K562 (cell line): Measurements from ENCODE around the gene BSN. TPM values are rescaled to one million over a fixed set of nuclear protein-coding genes. Genes with fewer than 3 reads are reported as not detected.
A peak's percentile ranks its signal among the peaks of the same experiment; 100 is the strongest.

Experiments used
- ATF7 ChIP-seq: fragments of 450-650 bp; IDR thresholded peaks from 2 replicates; pipeline ENCODE4 v1.7.1; 2014; ENCODE audit warnings: mild to moderate bottlenecking, moderate library complexity
- CBFA2T2 ChIP-seq: fragments of 450-650 bp; conservative IDR thresholded peaks from 2 replicates; pipeline ENCODE4 v1.6.1; 2017; ENCODE audit warnings: mild to moderate bottlenecking
- CCNT2 ChIP-seq: IDR thresholded peaks from 2 replicates; pipeline ENCODE4 v1.6.1; 2011; ENCODE audit warnings: borderline replicate concordance, low read depth, mild to moderate bottlenecking, moderate library complexity, mixed read lengths, low read length; ENCODE audit not compliant: insufficient read length; ENCODE audit errors: extremely low read depth
- CREM ChIP-seq: IDR thresholded peaks from 2 replicates; pipeline ENCODE4 v1.6.1; 2014; ENCODE audit warnings: antibody characterized with exemption, low read depth
- DPF2 ChIP-seq: fragments of 450-650 bp; IDR thresholded peaks from 2 replicates; pipeline ENCODE4 v1.6.1; 2016
- EGR1 ChIP-seq: fragments of 450-650 bp; conservative IDR thresholded peaks from 2 replicates; pipeline ENCODE4 v1.6.1; 2017; ENCODE audit warnings: mild to moderate bottlenecking
- FOSL1 ChIP-seq: fragments of 200-800 bp; sonication (Bioruptor generic); conservative IDR thresholded peaks from 2 replicates; pipeline ENCODE4 v1.6.1; 2016; ENCODE audit warnings: missing genetic modification characterization, missing compliant biosample characterization
- FOXJ2 ChIP-seq: fragments of 200-800 bp; sonication (Bioruptor generic); IDR thresholded peaks from 2 replicates; pipeline ENCODE4 v1.6.1; 2016; ENCODE audit warnings: missing genetic modification characterization, missing compliant biosample characterization
- FOXP1 ChIP-seq: sonication (generic); formaldehyde crosslinking; IDR thresholded peaks from 2 replicates; pipeline ENCODE4 v1.8.0; 2022; ENCODE audit warnings: mild to moderate bottlenecking, missing genetic modification reagents
- GATA2 ChIP-seq: sonication (generic); formaldehyde crosslinking; IDR thresholded peaks from 2 replicates; pipeline ENCODE4 v1.4.0; 2020; ENCODE audit warnings: mild to moderate bottlenecking, missing genetic modification reagents
- HNRNPL ChIP-seq: fragments of 200-400 bp; formaldehyde crosslinking; IDR thresholded peaks from 2 replicates; pipeline ENCODE4 v1.6.1; 2017; ENCODE audit warnings: low read depth, mild to moderate bottlenecking, low read length
- KDM4B ChIP-seq, 2 experiments: fragments of 450-650 bp in 1 of 2; sonication (generic) in 1 of 2; IDR thresholded peaks; 2 replicates each; pipeline ENCODE4 v1.6.1; 2016 to 2017; ENCODE audit warnings: borderline replicate concordance in 2 of 2, antibody characterized with exemption in 1 of 2, low read depth in 1 of 2, mild to moderate bottlenecking in 1 of 2
- MECOM ChIP-seq: fragments of 250-450 bp; sonication (Bioruptor Pico); IDR thresholded peaks from 2 replicates; pipeline ENCODE4 v1.8.0; 2022; ENCODE audit warnings: inconsistent platforms
- MEF2A ChIP-seq: IDR thresholded peaks from 2 replicates; pipeline ENCODE4 v1.6.1; 2011; ENCODE audit warnings: low read depth, mild to moderate bottlenecking, low read length, moderate library complexity; ENCODE audit not compliant: control insufficient read depth
- MYBL2 ChIP-seq, 2 experiments: fragments of 450-650 bp in 1 of 2; sonication (generic) in 1 of 2; formaldehyde crosslinking in 1 of 2; IDR thresholded peaks; 2 replicates each; pipeline versions ENCODE4 v1.6.1 to v1.8.1; 2017 to 2022; ENCODE audit warnings: borderline replicate concordance in 1 of 2, inconsistent platforms in 1 of 2, low read depth in 1 of 2, mild to moderate bottlenecking in 1 of 2, missing genetic modification reagents in 1 of 2, moderate library complexity in 1 of 2
- MYNN ChIP-seq, 2 experiments: sonication (generic); formaldehyde crosslinking in 1 of 2; IDR thresholded peaks; 2 replicates each; pipeline versions ENCODE4 v1.5.0 to v1.6.1; 2016 to 2020; ENCODE audit warnings: antibody characterized with exemption in 1 of 2, missing genetic modification reagents in 1 of 2
- NBN ChIP-seq: fragments of 450-650 bp; IDR thresholded peaks from 2 replicates; pipeline ENCODE4 v1.6.1; 2016; ENCODE audit warnings: low read depth, mild to moderate bottlenecking
- NCOR1 ChIP-seq: fragments of 450-650 bp; IDR thresholded peaks from 2 replicates; pipeline ENCODE4 v1.6.1; 2016; ENCODE audit warnings: mild to moderate bottlenecking, moderate library complexity
- NFE2L1 ChIP-seq: fragments of 450-650 bp; IDR thresholded peaks from 2 replicates; pipeline ENCODE4 v1.6.1; 2016; ENCODE audit warnings: missing genetic modification characterization, low read depth, mild to moderate bottlenecking, missing compliant biosample characterization, moderate library complexity, borderline replicate concordance
- NR2C1 ChIP-seq, 2 experiments: fragments of 450-650 bp; IDR thresholded peaks; 2 replicates each; pipeline ENCODE4 v1.6.1; 2017; ENCODE audit warnings: mild to moderate bottlenecking in 2 of 2, antibody characterized with exemption in 1 of 2, inconsistent platforms in 1 of 2, missing compliant biosample characterization in 1 of 2, missing genetic modification characterization in 1 of 2
- POLR2A ChIP-seq: fragments of 450-650 bp; conservative IDR thresholded peaks from 2 replicates; pipeline ENCODE4 v1.6.1; 2016
- RBBP5 ChIP-seq: fragments of 200-600 bp; sonication (generic); IDR thresholded peaks from 2 replicates; pipeline ENCODE4 v1.6.1; 2012; ENCODE audit warnings: borderline replicate concordance, mild to moderate bottlenecking, low read length, control low read depth, inconsistent platforms; ENCODE audit not compliant: insufficient read depth, poor library complexity, severe bottlenecking
- RBFOX2 ChIP-seq: fragments of 200-400 bp; formaldehyde crosslinking; IDR thresholded peaks from 2 replicates; pipeline ENCODE4 v1.6.1; 2017; ENCODE audit warnings: low read depth, mild to moderate bottlenecking, low read length, moderate library complexity
- SMAD4 ChIP-seq: fragments of 250-450 bp; sonication (Bioruptor Pico); conservative IDR thresholded peaks from 2 replicates; pipeline ENCODE4 v1.8.0; 2021; ENCODE audit warnings: inconsistent platforms, mild to moderate bottlenecking, moderate library complexity
- SPI1 ChIP-seq: IDR thresholded peaks from 2 replicates; pipeline ENCODE4 v1.6.1; 2011; ENCODE audit warnings: low read depth, low read length, control low read depth, borderline replicate concordance
- SREBF1 ChIP-seq: fragments of 150-350 bp; IDR thresholded peaks from 2 replicates; pipeline ENCODE4 v1.6.1; 2014; ENCODE audit warnings: antibody characterized with exemption, low read depth, low read length, borderline replicate concordance
- YBX1 ChIP-seq: fragments of 450-650 bp; IDR thresholded peaks from 2 replicates; pipeline ENCODE4 v1.7.1; 2016; ENCODE audit warnings: mild to moderate bottlenecking
- polyA plus RNA-seq, 8 experiments: library from polyadenylated mRNA; depleted of rRNA in 4 of 8; stranded (reverse) in 5 of 8; unstranded in 3 of 8; fragments of >200 nt; fragmentation: Nextera tagmentation in 2 of 8; fragmentation: Illumina TruSeq in 1 of 8; extraction: Ambion mirVana in 2 of 8; extraction: Trizol in 1 of 8; gene quantifications; 2 replicates each; pipeline versions ENCODE4 v1.2.1 to v1.2.3, GENCODE V29; 2011 to 2014; ENCODE audit warnings: inconsistent platforms in 1 of 8, missing spikeins in 1 of 8
- total RNA-seq, 7 experiments: library from RNA; depleted of rRNA in 6 of 7; stranded (reverse); fragments of >200 nt in 6 of 7; fragmentation: Illumina TruSeq in 2 of 7; extraction: Trizol in 2 of 7; gene quantifications; 2 replicates each; pipeline versions ENCODE4 v1.2.1 to v1.2.3, GENCODE V29; 2011 to 2021; ENCODE audit warnings: low replicate concordance in 1 of 7
- TF ChIP-seq, protein P1 (sequence below): conservative IDR thresholded peaks from 2 replicates; pipeline ENCODE4 v1.6.1; 2011; ENCODE audit warnings: low read depth, mild to moderate bottlenecking, low read length; ENCODE audit not compliant: control insufficient read depth

The BSN gene
- total and polyA plus RNA-seq, 9 of the 15 experiments (the other 6 are each of a cell fraction or from before 2014, with no cell fraction given), result 0.03 to 1.5 (median 0.29) TPM

DNA sequence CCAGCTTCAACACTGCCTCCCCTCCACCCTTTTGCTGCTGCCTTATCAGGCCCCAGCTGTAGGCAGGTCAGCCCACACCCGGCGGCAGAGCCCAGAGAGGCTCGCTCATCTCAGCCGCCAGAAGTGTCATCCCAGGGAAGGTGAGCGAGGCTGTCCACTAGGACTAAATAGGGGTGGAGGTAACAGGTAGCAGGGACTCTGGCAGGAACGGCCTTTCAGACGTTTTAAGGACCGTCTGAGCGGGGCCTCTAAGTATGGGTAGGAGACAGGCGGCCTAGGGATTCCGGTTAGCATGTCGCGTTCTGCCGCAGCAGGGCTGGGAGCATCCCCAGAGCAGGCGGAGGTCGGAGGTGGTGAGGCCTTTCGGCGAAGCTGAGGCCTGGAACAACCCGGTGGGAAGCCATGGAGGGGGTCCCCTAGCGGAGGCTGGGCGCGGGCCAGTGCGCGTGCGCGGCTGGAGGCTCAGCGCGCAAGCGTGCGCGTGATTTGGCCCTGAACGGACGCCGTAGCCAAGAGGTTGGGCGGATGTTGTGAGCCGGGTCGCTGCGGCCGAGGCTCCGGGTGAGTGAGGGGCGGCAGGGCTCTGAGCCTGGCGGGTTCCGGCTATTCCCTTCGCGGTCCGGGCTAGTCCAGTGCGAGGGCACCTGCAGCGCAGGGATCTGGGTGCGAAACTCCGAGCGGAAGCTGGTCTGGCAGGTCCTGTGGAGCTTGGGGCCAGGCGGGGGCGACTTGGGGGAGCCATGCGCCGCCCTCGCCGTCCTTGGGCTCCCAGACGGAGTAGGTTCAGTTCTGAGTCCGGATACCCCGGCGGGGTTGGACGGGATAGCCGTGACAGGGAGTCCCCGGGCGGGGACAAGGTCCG lies 135.0 kb downstream of the BSN start, which contains the start of the genes MST1 and RNF123 (continued):
- TF ChIP-seq CCNT2 (peak; percentile 51), NCOR1 (peak; percentile 46; the same call in 1 of the 2 replicates), NBN (no peak), NR2C1 (IDR thresholded peaks at IDR 0.05) (no peak), NR2C1 (tag; IDR thresholded peaks at IDR 0.05) (0 out of 2 replicates have a peak, but pooled peaks have one; percentile 14), NFE2L1 (tag) (no peak), POLR2A (peak; percentile 74), FOXJ2 (tag) (no peak), ATF7 (no peak), HNRNPL (no peak), FOSL1 (tag) (no peak), MYBL2 (IDR thresholded peaks at IDR 0.05; ENCODE audit: low read depth) (no peak), MYBL2 (CRISPR knock-in tag; IDR thresholded peaks at IDR 0.05; ENCODE audit: borderline replicate concordance) (no peak), CREM (peak; percentile 65), MEF2A (no peak), EGR1 (peak; percentile 57), MECOM (CRISPR knock-in tag) (no peak), MYNN (IDR thresholded peaks at IDR 0.05) (no peak), MYNN (CRISPR knock-in tag; IDR thresholded peaks at IDR 0.05) (no peak), DPF2 (0 out of 2 replicates have a peak, but pooled peaks have one; percentile 19), SREBF1 (no peak), CBFA2T2 (peak; percentile 59), FOXP1 (CRISPR knock-in tag) (peak; percentile 22; the same call in 1 of the 2 replicates), YBX1 (no peak), RBFOX2 (peak; percentile 83), KDM4B (IDR thresholded peaks at IDR 0.05; ENCODE audit: borderline replicate concordance in 2 of 2, low read depth in 1 of 2) (peak in 1 of 2 experiments; percentile 15; a peak in 1 of 4 replicates), SPI1 (no peak), SMAD4 (CRISPR knock-in tag) (0 out of 2 replicates have a peak, but pooled peaks have one; percentile 18), RBBP5 (peak; percentile 85), GATA2 (CRISPR knock-in tag) (0 out of 2 replicates have a peak, but pooled peaks have one; percentile 28)
- TF ChIP-seq, protein P1, sequence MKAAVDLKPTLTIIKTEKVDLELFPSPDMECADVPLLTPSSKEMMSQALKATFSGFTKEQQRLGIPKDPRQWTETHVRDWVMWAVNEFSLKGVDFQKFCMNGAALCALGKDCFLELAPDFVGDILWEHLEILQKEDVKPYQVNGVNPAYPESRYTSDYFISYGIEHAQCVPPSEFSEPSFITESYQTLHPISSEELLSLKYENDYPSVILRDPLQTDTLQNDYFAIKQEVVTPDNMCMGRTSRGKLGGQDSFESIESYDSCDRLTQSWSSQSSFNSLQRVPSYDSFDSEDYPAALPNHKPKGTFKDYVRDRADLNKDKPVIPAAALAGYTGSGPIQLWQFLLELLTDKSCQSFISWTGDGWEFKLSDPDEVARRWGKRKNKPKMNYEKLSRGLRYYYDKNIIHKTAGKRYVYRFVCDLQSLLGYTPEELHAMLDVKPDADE, result no peak; the same call in 1 of the 2 replicates
